Natural killer cell (primary cell): ENCODE measurements around the gene NEK11. TPM values are rescaled to one million over a fixed set of nuclear protein-coding genes. Genes with fewer than 3 reads are reported as not detected.

Experiments
- ATAC-seq, 3 donors: fragments of 150-1000 bp in 2 of 3; fragments of 200-7000 bp in 1 of 3; cut with Tn5 transposase; 1 replicate in 1 of 3; 2 replicates in 2 of 3; pipeline ENCODE4 v1.10.0; 2021; ENCODE audit warnings: mild to moderate bottlenecking in 2 of 3, moderate library complexity in 2 of 3
- DNase-seq, 2 donors: peaks; one replicate each; pipeline versions ENCODE4 v3.0.0 to v3.0.0-alpha.2; 2013 to 2021; ENCODE audit warnings: mixed read lengths in 1 of 2
- H3K27ac ChIP-seq: one replicate; pipeline ENCODE4 v1.5.1; 2013; ENCODE audit warnings: mild to moderate bottlenecking, low read length
- H3K27me3 ChIP-seq: one replicate; pipeline ENCODE4 v1.6.1; 2013; ENCODE audit warnings: low read length; ENCODE audit not compliant: control insufficient read depth, insufficient read depth
- H3K36me3 ChIP-seq: one replicate; pipeline ENCODE4 v1.6.1; 2013; ENCODE audit warnings: low read length; ENCODE audit not compliant: control insufficient read depth, insufficient read depth
- H3K4me1 ChIP-seq: one replicate; pipeline ENCODE4 v1.6.1; 2013; ENCODE audit warnings: low read length; ENCODE audit not compliant: control insufficient read depth, insufficient read depth
- H3K4me3 ChIP-seq: one replicate; pipeline ENCODE4 v1.5.1; 2013; ENCODE audit warnings: low read length
- H3K9me3 ChIP-seq: one replicate; pipeline ENCODE4 v1.6.1; 2013; ENCODE audit warnings: low read length; ENCODE audit not compliant: control insufficient read depth, insufficient read depth
- H3K27ac Mint-ChIP-seq, 2 donors: one replicate each; pipeline ENCODE4 v1.8.0; 2022; ENCODE audit warnings: mild to moderate bottlenecking in 2 of 2, mixed read lengths in 2 of 2, moderate library complexity in 1 of 2
- H3K27me3 Mint-ChIP-seq, 2 donors: one replicate each; pipeline ENCODE4 v1.8.0; 2022; ENCODE audit warnings: low read depth in 2 of 2, mixed read lengths in 2 of 2
- H3K36me3 Mint-ChIP-seq: one replicate; pipeline ENCODE4 v1.8.0; 2022; ENCODE audit warnings: mixed read lengths
- H3K4me1 Mint-ChIP-seq, 2 donors: one replicate each; pipeline ENCODE4 v1.8.0; 2022; ENCODE audit warnings: mixed read lengths in 2 of 2
- H3K4me3 Mint-ChIP-seq: one replicate; pipeline ENCODE4 v1.8.0; 2022; ENCODE audit warnings: mild to moderate bottlenecking, moderate library complexity, mixed read lengths
- H3K9me3 Mint-ChIP-seq, 2 donors: one replicate each; pipeline ENCODE4 v1.8.0; 2022; ENCODE audit warnings: mixed read lengths in 2 of 2
- CTCF ChIP-seq: fragments of 200-600 bp; IDR thresholded peaks from one replicate; pipeline ENCODE4 v1.8.0; 2022; ENCODE audit warnings: antibody characterized with exemption
- WGBS: methylation state at CpG from one replicate; pipeline ENCODE4 v1.1.7; 2013; ENCODE audit warnings: missing lambda C conversion rate; ENCODE audit not compliant: insufficient coverage; 5-methylcytosine and 5-hydroxymethylcytosine counted together
- intact Hi-C: fragments of 100-400 bp; cut with micrococcal nuclease; formaldehyde crosslinking; loops from one replicate; pipeline ENCODE4 v1.14.2; 2022
- total RNA-seq, 4 donors: library from RNA; stranded (reverse); fragments of 120-200 nt in 1 of 4; gene quantifications; one replicate each; pipeline versions ENCODE4 v1.2.3 to v1.2.4, GENCODE V29; 2013 to 2022

The NEK11 gene
- total RNA-seq, 3 donors from 2014 or later (not counting 1 experiment from before 2014, with no cell fraction given) = 2.6 to 3.6 (median 3.5) TPM

GRCh38 chr3:131072099-131072559, 45.5 kb downstream of the NEK11 start:
- ATAC-seq = no peak
- Histone ChIP-seq H3K9me3 (no peaks in the 10 kb centered on the region), H3K27me3 (no peaks in the 10 kb centered on the region), H3K27ac (no peak overlapping the region), H3K36me3 (no peaks in the 10 kb centered on the region), H3K4me1 (no peaks in the 10 kb centered on the region), H3K4me3 (no peak overlapping the region)
- no peak for TF ChIP-seq CTCF
- Mint-ChIP-seq H3K27ac (no peak overlapping the region), H3K27me3 (no peaks in the 10 kb centered on the region), H3K4me3 (no peak overlapping the region), H3K4me1 (no peaks in the 10 kb centered on the region), H3K36me3 (no peaks in the 10 kb centered on the region), H3K9me3 (no peaks in the 10 kb centered on the region)
- intact Hi-C loops = no loop called here
- DNase-seq = no peak
- WGBS = 72% methylated on average over 2 of the region's 2 CpGs

GRCh38 chr3:131072845-131073244, 46.2 kb downstream of the NEK11 start:
- Mint-ChIP-seq H3K9me3 (no peaks in the 10 kb centered on the region), H3K4me3 (no peak overlapping the region), H3K36me3 (no peaks in the 10 kb centered on the region), H3K4me1 (no peaks in the 10 kb centered on the region), H3K27me3 (no peaks in the 10 kb centered on the region), H3K27ac (no peak overlapping the region)
- Histone ChIP-seq H3K27ac (no peak overlapping the region), H3K4me3 (no peak overlapping the region), H3K36me3 (no peaks in the 10 kb centered on the region), H3K9me3 (no peaks in the 10 kb centered on the region), H3K27me3 (no peaks in the 10 kb centered on the region), H3K4me1 (no peaks in the 10 kb centered on the region)
- DNase-seq = no peak
- no peak for TF ChIP-seq CTCF
- 79% methylated on average over 2 of the region's 2 CpGs for WGBS
- intact Hi-C loops = no loop called here
- no peak for ATAC-seq

GRCh38 chr3:131075632-131076328, 49.1 kb downstream of the NEK11 start:
- ATAC-seq (no peak), DNase-seq (no peak)
- Mint-ChIP-seq H3K9me3 (no peaks in the 10 kb centered on the region), H3K36me3 (no peaks in the 10 kb centered on the region), H3K4me3 (no peak overlapping the region), H3K27me3 (no peaks in the 10 kb centered on the region), H3K27ac (no peak overlapping the region), H3K4me1 (no peaks in the 10 kb centered on the region)
- Histone ChIP-seq H3K27me3 (no peaks in the 10 kb centered on the region), H3K4me1 (no peaks in the 10 kb centered on the region), H3K36me3 (no peaks in the 10 kb centered on the region), H3K27ac (no peak overlapping the region), H3K4me3 (no peak overlapping the region), H3K9me3 (no peaks in the 10 kb centered on the region)
- no peak for TF ChIP-seq CTCF
- intact Hi-C loops = no loop called here
- 92% methylated on average over 3 of the region's 4 CpGs for WGBS

- no peaks in the 10 kb centered on the region for H3K27me3 ChIP-seq
- no peaks in the 10 kb centered on the region for H3K9me3 ChIP-seq
- Mint-ChIP-seq H3K4me1 (no peaks in the 10 kb centered on the region), H3K9me3 (no peaks in the 10 kb centered on the region), H3K27ac (no peak overlapping the region), H3K27me3 (no peaks in the 10 kb centered on the region), H3K4me3 (no peak overlapping the region), H3K36me3 (no peaks in the 10 kb centered on the region)
- H3K4me3 ChIP-seq = no peak overlapping the region
- no peak for ATAC-seq
- TF ChIP-seq CTCF = no peak
- no peak overlapping the region for H3K27ac ChIP-seq
- WGBS = 56% methylated on average over 1 of the region's 1 CpG
- no peaks in the 10 kb centered on the region for H3K36me3 ChIP-seq
- no peak for DNase-seq
- intact Hi-C loops = no loop called here
- H3K4me1 ChIP-seq = no peaks in the 10 kb centered on the region
Observed at GRCh38 chr3:131077904-131078303, 51.2 kb downstream of the NEK11 start.
